ENCODE results near the gene DDAH2.

DNA sequence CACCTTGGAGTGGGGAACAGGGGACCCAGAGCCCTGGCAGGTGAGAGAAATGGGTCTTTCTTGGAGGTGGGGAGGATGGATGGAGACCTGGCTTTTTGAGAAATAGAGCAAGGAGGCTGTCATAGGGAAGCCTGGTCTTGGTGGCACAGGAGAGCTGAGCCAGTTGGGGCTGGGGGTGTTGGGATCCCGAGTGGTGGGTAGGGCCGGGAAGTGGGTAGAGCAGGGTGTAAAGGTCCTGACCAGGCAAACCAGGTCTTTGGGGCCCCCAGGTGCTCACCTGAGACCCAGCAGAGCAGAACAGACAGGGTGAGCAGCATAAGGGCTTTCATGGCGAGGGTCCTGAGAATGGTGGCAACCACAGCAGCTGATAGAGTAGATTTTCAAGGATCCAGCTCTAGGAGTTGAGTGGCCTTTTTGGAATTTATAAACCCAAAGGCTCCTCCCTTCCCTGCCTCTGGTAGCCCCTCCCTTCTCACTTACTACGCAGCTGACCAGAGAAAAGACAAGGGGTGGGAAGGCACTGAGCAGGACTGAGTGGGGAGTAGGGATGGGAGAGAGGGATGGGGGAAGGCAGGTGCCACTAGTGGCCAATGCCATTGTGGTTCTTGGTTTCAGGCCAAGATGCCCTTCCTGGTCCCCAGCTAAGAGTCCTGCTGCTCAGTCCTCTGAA lies 7.6 kb downstream of the DDAH2 start, which contains the start of gene LY6G6C:
- TF ChIP-seq, protein P1, sequence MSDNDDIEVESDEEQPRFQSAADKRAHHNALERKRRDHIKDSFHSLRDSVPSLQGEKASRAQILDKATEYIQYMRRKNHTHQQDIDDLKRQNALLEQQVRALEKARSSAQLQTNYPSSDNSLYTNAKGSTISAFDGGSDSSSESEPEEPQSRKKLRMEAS (IDR thresholded peaks at IDR 0.05; ENCODE audit: low read depth, low read length): no peak
- TF ChIP-seq, protein P2, sequence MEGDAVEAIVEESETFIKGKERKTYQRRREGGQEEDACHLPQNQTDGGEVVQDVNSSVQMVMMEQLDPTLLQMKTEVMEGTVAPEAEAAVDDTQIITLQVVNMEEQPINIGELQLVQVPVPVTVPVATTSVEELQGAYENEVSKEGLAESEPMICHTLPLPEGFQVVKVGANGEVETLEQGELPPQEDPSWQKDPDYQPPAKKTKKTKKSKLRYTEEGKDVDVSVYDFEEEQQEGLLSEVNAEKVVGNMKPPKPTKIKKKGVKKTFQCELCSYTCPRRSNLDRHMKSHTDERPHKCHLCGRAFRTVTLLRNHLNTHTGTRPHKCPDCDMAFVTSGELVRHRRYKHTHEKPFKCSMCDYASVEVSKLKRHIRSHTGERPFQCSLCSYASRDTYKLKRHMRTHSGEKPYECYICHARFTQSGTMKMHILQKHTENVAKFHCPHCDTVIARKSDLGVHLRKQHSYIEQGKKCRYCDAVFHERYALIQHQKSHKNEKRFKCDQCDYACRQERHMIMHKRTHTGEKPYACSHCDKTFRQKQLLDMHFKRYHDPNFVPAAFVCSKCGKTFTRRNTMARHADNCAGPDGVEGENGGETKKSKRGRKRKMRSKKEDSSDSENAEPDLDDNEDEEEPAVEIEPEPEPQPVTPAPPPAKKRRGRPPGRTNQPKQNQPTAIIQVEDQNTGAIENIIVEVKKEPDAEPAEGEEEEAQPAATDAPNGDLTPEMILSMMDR (IDR thresholded peaks at IDR 0.05; ENCODE audit: low read depth, low read length): no peak
- TF ChIP-seq POLR2A (IDR thresholded peaks at IDR 0.05; ENCODE audit: extremely low read depth, insufficient read length): no peak
- no peak for TF ChIP-seq MYC (IDR thresholded peaks at IDR 0.05; ENCODE audit: low read depth, low read length)
